Right ventricle myocardium inferior (tissue), 1 donor: ENCODE measurements around the gene SERPING1. TPM values are rescaled to one million over a fixed set of nuclear protein-coding genes. Genes with fewer than 3 reads are reported as not detected.
"Not testable (repeated sequence)": the region's sequence is repeated elsewhere in the genome, so short reads cannot be mapped to it uniquely, and the experiment has no call there.

Experiments
- ATAC-seq: fragments of 200-7000 bp; cut with Tn5 transposase; one replicate; pipeline ENCODE4 v1.9.1; 2020; ENCODE audit warnings: mild to moderate bottlenecking, moderate library complexity
- DNase-seq: peaks from one replicate; pipeline ENCODE4 v3.0.0; 2021; ENCODE audit errors: missing footprints
- intact Hi-C: fragments of 100-400 bp; cut with DNase I; formaldehyde crosslinking; loops from one replicate; pipeline ENCODE4 v1.11.0; 2022
- total RNA-seq: library from RNA; stranded (reverse); fragmentation: NEBNext Ultra II Directional; extraction: Animal tissue kit (Norgen Biotek cat#: 25700); gene quantifications from one replicate; pipeline ENCODE4 v1.2.1, GENCODE V29; 2021
- donor health status: DM: no; HTN: yes; CAD: no; lungs with severe emphysema.

The SERPING1 gene
- total RNA-seq, 1 donor from 2014 or later: 157 TPM

DNA sequence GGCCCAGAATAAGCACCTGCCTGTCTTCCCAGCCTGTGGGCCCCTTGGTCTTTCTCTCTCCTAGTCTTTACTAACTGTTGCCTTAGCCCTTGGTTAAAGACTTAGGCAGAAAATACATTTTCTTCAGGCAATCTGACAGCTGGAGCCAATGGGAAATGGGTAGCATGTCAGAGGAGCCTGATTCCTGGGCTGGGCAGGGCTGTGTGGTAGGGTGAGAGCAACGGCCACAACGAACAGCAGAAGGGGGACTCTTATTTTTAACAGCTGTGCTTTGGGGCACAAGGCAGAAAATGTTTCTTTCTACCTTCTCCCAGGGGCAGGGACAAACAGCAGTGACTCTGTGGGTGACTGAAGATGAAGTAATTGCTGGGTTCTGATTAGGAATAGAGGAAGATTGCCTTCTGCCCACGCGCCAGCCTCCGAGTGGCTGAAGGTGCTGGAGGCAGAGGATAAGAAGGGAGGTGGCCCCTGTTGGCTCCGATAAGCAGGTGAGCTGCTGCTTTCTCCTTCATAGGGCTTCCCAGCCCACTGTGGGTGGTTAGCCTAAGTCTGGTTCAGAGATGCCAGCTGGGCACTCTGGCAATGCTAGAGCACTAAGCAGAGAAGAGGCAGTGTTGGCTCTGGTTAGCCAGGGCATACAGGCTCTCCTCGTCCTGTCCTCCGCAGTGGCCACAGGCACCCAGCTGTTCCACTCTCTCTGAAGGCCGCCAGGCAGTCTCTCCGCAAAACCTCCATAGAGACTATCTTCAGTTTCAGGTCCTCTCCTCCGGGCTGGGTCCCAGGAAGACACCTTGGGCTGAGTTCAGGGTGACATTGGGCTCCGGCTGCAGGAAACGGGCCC, 50.7 kb downstream of the SERPING1 start:
- DNase-seq (no peak), ATAC-seq (no peak)
- intact Hi-C loops: no loop called here

DNA sequence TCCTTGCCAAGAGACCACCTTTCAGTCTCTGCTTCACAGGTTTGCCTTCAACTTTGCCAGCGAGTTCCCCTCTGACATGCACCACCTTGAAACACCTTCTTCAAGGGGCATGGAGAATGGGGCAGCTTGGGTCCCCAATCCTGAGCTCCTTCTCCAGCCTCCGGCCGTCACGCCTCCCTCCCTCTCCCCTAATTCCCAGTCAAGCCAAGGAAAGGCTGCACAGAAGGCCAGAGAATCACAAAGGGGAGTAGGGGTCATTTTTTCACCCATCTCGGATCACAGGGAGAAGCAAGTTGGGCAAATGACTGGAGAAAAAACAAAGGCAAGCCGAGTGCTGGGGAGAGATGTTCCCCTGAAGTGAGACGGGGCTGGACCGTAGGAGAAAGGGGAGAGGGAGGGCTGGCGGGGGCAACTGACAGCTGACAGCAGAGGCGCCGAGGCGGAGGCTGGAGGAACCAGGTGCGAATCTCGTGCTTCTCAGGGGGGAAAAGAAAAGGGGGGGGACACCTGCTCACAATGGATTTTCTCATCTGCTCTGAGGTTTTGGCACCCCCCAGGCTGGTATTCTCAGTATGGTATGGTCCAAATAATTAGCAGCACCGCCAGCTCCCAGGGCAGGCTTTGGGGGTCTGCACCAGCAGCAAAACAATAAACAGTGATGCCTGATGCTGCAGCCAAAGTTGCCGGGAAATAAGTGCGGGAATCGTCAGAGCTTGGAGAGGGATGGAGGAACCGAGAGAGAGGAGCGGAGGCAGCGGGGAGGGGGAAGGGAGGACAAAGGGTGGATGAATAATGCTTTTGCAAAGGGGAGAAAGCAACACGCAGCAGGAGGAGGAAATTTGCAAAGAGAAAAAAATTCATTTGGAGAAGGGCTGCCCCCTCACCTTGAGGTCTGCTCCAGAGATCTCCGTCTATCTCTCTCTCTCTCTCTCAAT, 51.6 kb downstream of the SERPING1 start:
- ATAC-seq: no peak
- intact Hi-C loops: no loop called here
- DNase-seq: no peak

DNA sequence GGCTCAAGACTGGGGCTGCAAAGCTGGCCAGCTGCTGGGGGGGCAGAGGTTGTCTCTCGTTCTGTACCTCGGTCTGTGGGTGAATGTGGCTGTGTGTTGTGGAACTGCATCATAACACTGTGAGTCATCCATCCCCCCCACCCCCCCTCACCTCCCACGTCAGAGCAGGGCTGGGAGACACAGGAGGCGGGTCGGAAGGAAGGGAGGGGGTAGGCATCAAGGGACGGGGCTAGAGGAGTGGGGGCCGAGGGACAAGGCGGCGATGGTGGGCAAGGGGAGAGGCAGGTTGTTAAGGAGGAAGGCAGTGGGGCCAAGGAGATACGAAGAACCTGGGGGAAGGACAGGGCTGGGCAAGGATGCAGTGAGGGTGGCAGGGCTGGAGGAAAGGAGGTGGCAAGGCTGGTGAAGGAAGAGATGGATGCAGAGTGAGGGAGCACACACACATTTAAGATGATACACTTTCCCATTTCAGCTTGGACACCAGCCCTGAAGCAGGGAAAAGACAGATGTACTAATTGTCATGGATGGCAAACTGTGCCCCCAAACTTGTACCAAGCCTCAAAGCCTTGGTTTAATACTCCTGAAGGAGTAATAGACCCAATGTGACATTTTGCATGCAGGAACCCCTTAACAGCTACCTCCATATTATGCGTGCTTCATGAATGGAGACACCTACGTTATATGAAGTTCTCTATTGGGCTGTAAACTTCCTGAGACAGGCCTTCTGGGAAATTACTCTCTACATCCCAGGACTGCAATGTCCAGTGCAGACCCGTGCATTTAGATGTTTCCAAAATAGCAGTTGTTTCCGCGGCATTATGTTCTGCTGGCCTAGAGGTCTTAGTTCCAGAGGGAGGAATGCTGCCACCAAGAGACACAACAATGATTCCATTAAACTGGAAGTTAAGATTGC, 52.6 kb downstream of the SERPING1 start, which contains the start of gene YPEL4:
Gene YPEL4, minus strand, starts transcription at position 87 of the 913 bp plus-strand sequence. CDS start 2,805 bp downstream, outside the sequence.
- intact Hi-C loops: no loop called here
- DNase-seq (no peak), ATAC-seq (peak; percentile 50)

GRCh38 chr11:57650739-57651090, 53.2 kb downstream of the SERPING1 start:
- DNase-seq (no peak), ATAC-seq (no peak)
- intact Hi-C loops: no loop called here

GRCh38 chr11:57651408-57651807, 53.9 kb downstream of the SERPING1 start:
- ATAC-seq (no peak), DNase-seq (no peak)
- intact Hi-C loops: no loop called here

DNA sequence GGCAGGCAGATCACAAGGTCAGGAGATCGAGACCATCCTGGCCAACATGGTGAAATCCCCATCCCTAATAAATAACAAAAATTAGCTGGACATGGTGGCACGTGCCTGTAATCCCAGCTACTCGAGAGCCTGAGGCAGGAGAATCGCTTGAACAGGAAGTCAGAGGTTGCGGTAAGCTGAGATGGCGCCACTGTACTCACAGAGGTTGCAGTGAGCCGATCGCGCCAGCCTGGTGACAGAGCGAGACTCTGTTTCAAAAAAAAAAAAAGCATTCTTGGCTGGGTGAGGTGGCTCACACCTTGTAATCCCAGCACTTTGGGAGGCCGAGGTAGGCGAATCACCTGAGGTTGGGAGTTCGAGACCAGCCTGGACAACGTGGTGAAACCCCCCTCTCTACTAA, 54.7 kb downstream of the SERPING1 start:
- DNase-seq, ATAC-seq, intact Hi-C loops: not testable (repeated sequence)

DNA sequence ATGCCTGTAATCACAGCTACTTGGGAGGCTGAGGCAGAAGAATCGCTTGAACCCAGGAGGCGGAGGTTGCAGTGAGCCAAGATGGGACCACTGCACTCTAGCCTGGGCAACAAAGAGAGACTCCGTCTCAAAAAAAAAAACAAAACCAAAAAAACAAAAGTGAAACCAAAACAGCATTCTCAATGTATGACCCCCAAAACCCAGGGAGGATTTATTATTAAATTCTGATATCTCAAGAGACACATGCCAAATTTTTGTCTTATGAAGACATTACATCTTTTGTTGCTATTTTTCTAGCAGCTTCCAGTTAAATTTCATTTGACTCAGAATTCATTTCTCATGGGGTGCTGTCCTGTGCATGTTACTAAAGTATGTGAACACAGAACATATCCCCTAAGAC, 55.2 kb downstream of the SERPING1 start:
- intact Hi-C loops: no loop called here
- ATAC-seq: no peak
- no peak for DNase-seq

GRCh38 chr11:57653163-57653562, 55.7 kb downstream of the SERPING1 start:
- intact Hi-C loops: no loop called here
- DNase-seq (no peak), ATAC-seq (no peak)

GRCh38 chr11:57656885-57657193, 59.4 kb downstream of the SERPING1 start:
- intact Hi-C loops: no loop called here
- DNase-seq (no peak), ATAC-seq (no peak)

DNA sequence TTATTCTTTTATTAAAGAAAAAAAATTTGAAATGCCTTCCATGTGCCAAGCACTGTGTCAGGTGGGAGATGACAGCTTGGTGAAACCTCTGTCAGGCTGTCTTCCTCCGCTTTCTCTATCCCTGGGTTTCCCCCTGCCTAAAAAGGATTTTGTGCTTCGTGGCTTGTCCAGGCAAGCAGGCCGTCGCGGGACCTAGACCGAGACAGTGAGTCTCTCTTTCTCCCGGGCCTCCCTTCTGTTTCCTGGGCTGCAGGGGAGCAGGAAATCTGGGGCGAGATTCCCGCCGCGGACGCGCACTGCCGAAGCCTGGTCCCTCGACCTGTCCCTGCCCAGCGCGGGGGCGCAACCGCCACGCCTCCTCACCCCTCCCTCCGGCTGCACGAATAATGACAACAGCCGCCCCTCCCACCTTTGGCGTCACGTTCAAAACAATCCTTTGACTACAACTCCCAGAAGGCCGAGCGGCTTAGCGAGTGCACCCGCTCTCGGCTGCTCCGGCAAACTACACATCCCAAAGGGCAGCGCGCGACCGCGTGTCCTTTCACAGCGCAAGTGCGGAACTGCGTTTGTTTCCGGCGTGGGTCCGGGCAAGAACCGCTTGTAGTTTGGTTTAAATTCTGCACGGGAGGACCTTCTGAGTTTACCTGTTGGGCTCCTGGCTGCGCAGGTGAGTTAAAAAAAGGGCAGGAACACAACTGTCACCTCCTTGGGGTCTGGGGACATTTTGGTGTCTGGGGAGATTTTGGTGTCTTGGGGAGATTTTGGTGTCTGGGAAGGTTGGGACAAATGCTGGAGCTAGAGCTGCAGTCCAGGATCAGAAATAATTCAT, 59.9 kb downstream of the SERPING1 start, which contains the start of gene CLP1:
Gene CLP1, plus strand, starts transcription at position 569 of the 829 bp plus-strand sequence. CDS start 1,715 bp downstream, outside the sequence.
- peak; percentile 98 for ATAC-seq
- intact Hi-C loops: no loop called here
- DNase-seq: peak; percentile 100

DNA sequence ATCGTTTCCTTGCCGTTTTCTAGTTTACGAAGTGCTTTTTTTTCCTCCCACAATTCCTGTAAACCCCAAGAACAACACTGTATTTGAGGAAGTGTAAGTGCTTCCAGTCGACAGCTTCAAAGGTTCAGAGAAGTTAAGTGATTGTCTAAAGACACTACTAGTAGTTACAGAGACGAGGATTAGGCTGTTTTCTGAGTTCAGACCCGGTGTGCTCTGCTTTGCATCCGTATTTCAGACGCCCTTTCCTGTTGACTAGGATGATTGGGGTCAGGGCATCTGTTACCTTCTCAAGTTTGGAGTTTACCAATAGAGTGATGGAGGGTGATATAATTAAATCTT, 60.5 kb downstream of the SERPING1 start:
- no peak for DNase-seq
- intact Hi-C loops: no loop called here
- ATAC-seq: no peak

DNA sequence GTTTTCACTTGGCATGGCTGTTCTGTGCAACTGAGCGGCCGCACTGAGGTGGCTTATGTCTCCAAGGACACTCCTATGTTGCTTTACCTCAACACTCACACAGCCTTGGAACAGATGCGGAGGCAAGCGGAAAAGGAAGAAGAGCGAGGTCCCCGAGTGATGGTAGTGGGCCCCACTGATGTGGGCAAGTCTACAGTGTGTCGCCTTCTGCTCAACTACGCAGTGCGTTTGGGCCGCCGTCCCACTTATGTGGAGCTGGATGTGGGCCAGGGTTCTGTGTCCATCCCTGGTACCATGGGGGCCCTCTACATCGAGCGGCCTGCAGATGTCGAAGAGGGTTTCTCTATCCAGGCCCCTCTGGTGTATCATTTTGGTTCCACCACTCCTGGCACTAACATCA, 62.2 kb downstream of the SERPING1 start:
- intact Hi-C loops: no loop called here
- no peak for DNase-seq
- ATAC-seq: no peak

- intact Hi-C loops: no loop called here
- DNase-seq: no peak
- no peak for ATAC-seq
Observed at GRCh38 chr11:57662893-57663292, 65.4 kb downstream of the SERPING1 start.

DNA sequence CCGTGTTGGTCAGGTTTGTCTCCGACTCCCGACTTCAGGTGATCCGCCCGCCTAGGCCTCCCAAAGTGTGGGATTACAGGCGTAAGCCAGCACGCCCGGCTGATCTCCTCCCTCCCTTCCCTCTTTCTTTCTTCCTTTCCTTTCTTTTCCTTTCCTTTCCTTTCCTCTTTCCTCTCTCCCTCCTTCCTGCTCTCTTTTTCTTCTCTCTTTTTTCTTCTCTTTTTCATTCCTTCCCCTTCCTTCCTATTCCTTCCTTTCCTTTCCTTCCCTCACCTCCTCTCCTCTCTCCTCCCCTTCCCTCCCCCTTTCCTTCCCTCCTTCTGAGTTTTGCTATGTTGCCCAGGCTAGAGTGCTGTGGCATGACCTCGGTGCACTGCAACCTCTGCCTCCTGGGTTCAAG, 66.5 kb downstream of the SERPING1 start:
- no peak for DNase-seq
- ATAC-seq: no peak

More for the DNA sequence above, 66.5 kb downstream of the SERPING1 start:
- intact Hi-C loops: no loop called here
